Transverse colon (tissue), 4 donors: ENCODE data around the gene CPXM1.

Experiments
- CTCF ChIP-seq, 5 experiments: fragments of 200-600 bp in 3 of 5; fragments of 450-650 bp in 2 of 5; sonication (generic) in 3 of 5; IDR thresholded peaks; 1 replicate in 2 of 5; 2 replicates in 3 of 5; pipeline ENCODE4 v1.5.1; 2016 to 2017; ENCODE audit warnings: antibody characterized with exemption in 5 of 5, inconsistent platforms in 3 of 5, mild to moderate bottlenecking in 2 of 5, moderate library complexity in 1 of 5
- EP300 ChIP-seq: sonication (generic); formaldehyde crosslinking; IDR thresholded peaks from one replicate; pipeline ENCODE4 v1.6.1; 2017; ENCODE audit warnings: antibody characterized with exemption, low read depth
- POLR2A ChIP-seq: fragments of 450-650 bp; IDR thresholded peaks from one replicate; pipeline ENCODE4 v1.6.1; 2016; ENCODE audit warnings: antibody characterized with exemption, mild to moderate bottlenecking, moderate library complexity
- POLR2AphosphoS5 ChIP-seq, 3 donors: sonication (generic); formaldehyde crosslinking; IDR thresholded peaks; one replicate each; pipeline ENCODE4 v1.6.1; 2016; ENCODE audit warnings: antibody characterized with exemption in 3 of 3

- TF ChIP-seq CTCF (IDR thresholded peaks at IDR 0.05) (no peak), EP300 (no peak), POLR2AphosphoS5 (IDR thresholded peaks at IDR 0.05) (no peak), POLR2A (no peak)
Observed at GRCh38 chr20:2800521-2801285, at the start of gene CPXM1.
